GM12873 (cell line): ENCODE results near the gene BDH2.

ENCODE experiments used
- CTCF ChIP-seq: IDR thresholded peaks from 2 replicates; pipeline ENCODE4 v1.5.1; 2012; ENCODE audit warnings: low read depth, mild to moderate bottlenecking, moderate library complexity, low read length, control low read depth; ENCODE audit not compliant: insufficient read depth; ENCODE audit errors: missing control alignments

Gene BDH2

DNA sequence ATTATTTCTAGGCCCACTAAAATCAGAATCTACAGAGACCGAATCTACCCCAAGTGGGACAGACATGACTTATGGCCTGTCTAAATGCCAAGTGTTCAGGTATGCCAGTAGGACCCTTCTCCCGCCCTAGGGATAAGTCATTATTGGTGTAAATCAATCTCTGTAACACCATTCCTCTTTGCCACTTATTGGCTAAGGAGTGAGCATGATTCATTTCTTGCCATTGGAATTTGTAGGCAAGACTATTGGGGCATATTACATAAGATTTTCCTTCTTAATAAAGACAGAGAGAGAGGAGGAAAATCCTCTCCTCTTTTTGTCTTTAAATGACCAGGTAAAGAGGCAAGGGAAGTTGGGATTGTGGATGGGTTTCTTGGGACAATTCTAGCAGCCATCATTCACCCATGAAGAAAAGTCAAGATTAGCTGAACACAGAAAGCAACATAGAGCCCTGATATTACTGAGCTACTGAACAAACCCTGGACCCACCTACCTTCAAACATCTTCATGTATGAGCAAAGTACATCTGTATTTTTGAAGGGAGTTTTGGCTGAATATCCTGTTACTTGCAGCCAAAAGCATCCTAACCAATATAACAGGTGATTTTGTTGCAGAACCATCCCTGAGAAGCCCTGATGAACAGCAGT lies 25.7 kb downstream of the BDH2 start:
- no peak for TF ChIP-seq CTCF

- no peak for TF ChIP-seq CTCF
Measured at GRCh38 chr4:103067841-103068547, 31.6 kb downstream of the BDH2 start.

GRCh38 chr4:103060453-103061148 lies 39.0 kb downstream of the BDH2 start:
- no peak for TF ChIP-seq CTCF

DNA sequence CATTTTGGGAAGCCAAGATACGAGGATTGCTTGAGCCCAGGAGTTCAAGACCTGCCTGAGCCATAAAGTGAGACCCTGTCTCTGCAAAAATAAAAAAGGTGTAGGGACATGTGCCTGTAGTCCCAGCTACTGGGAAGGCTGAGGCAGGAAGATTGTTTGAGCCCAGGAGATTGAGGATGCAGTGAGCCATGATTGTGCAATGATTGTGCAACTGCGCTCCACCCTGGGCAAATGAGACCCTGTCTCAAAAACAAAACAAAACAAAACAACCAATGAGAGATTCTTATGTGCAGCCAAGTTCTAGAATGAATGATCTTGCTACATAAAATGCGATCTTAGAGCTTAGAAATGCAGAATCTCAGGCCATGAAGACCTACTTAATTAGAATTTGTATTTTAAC lies 45.6 kb downstream of the BDH2 start:
- no peak for TF ChIP-seq CTCF

DNA sequence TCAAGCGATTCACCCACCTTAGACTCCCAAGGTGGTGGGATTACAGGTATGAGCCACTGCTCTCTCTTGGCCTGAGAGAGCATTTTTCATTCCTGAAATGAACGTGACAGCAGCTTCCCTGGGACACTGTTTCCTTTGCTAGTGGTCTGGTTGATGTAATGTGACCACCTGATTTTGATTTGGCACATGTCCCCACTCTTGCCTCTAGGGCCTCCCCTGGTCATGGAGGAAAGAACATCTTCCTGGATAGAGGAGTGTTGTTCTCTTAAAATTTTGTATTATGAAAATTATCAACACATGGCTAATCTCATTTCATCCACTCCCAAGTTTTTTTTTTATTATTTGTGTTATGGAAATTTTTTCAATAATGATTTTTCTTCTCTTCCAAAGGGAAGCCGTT lies 46.9 kb downstream of the BDH2 start:
- no peak for TF ChIP-seq CTCF

- no peak for TF ChIP-seq CTCF
Measured at GRCh38 chr4:103052145-103052544, 47.5 kb downstream of the BDH2 start.

DNA sequence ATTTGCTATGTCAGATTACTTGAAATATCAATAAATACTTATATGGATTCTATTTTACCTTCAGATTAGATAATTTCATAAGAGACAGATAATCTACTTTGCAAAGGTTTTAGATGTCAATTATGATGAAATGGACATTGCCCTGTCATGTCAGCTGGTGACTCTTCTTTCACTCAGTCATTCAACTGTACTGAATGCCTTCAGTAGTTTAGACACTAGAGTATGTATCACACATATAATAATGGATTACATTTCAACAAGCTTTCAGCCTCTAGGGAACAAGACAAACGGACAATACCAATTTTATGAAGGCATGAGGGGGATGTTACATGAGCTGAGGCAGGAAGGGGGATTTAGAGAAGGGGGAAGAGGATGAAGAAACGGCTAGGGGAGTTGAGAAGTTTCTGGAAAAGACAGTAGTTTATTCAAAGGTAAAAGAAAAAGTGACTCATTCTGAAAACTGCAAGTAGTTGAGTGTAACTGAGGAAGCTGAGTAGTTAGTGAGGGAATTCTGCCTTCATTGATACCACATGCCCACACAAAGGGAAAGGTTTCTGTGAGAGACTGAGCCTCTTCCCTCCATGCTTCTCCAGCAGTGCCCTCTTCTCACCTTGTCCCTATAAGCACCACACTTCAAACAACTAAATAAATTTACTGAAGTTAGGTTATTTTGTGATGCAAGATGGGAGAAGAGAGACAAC lies 48.7 kb downstream of the BDH2 start:
- no peak for TF ChIP-seq CTCF
